HEK293T (cell line): ENCODE measurements around the gene ZNF181.

Experiments
- ARNT ChIP-seq: fragments of 450-650 bp; IDR thresholded peaks from 2 replicates; pipeline ENCODE4 v1.6.1; 2017; ENCODE audit warnings: mild to moderate bottlenecking
- BHLHE40 ChIP-seq: fragments of 450-650 bp; IDR thresholded peaks from 2 replicates; pipeline ENCODE4 v1.6.1; 2016; ENCODE audit warnings: mild to moderate bottlenecking, moderate library complexity, borderline replicate concordance
- FOXK2 ChIP-seq: fragments of 450-650 bp; IDR thresholded peaks from 2 replicates; pipeline ENCODE4 v1.6.1; 2016; ENCODE audit warnings: mild to moderate bottlenecking
- FOXM1 ChIP-seq: fragments of 450-650 bp; IDR thresholded peaks from 2 replicates; pipeline ENCODE4 v1.6.1; 2017; ENCODE audit warnings: mild to moderate bottlenecking, borderline replicate concordance
- HDGF ChIP-seq: fragments of 450-650 bp; IDR thresholded peaks from 2 replicates; pipeline ENCODE4 v1.6.1; 2017; ENCODE audit warnings: antibody characterized with exemption, borderline replicate concordance
- LEF1 ChIP-seq: fragments of 450-650 bp; IDR thresholded peaks from 2 replicates; pipeline ENCODE4 v1.6.1; 2017; ENCODE audit warnings: mild to moderate bottlenecking, borderline replicate concordance
- PKNOX1 ChIP-seq: fragments of 450-650 bp; IDR thresholded peaks from 2 replicates; pipeline ENCODE4 v1.6.1; 2016
- SP1 ChIP-seq: fragments of 450-650 bp; IDR thresholded peaks from 2 replicates; pipeline ENCODE4 v1.6.1; 2017
- SUZ12 ChIP-seq: fragments of 450-650 bp; IDR thresholded peaks from 2 replicates; pipeline ENCODE4 v1.6.1; 2016; ENCODE audit warnings: mild to moderate bottlenecking
- TARDBP ChIP-seq: fragments of 450-650 bp; IDR thresholded peaks from 2 replicates; pipeline ENCODE4 v1.6.1; 2016

GRCh38 chr19:34725400-34725799, 8.6 kb upstream of the ZNF181 start:
- TF ChIP-seq TARDBP (no peak), SUZ12 (no peak), LEF1 (no peak), FOXM1 (no peak), FOXK2 (no peak), SP1 (no peak), HDGF (no peak), BHLHE40 (no peak), PKNOX1 (no peak), ARNT (no peak)
